Astrocyte (in vitro differentiated cells and primary cell): Measurements from ENCODE around the gene PLD4.

Experiments
- EZH2 ChIP-seq: IDR thresholded peaks from 2 replicates; pipeline ENCODE4 v1.6.1; 2012; ENCODE audit warnings: mild to moderate bottlenecking, low read length, inconsistent platforms; ENCODE audit not compliant: insufficient read depth
- TF ChIP-seq, protein P1 (sequence below): IDR thresholded peaks from 2 replicates; pipeline ENCODE4 v1.5.1; 2011; ENCODE audit warnings: low read depth, mild to moderate bottlenecking, inconsistent platforms, low read length, moderate library complexity; ENCODE audit not compliant: insufficient read depth

DNA sequence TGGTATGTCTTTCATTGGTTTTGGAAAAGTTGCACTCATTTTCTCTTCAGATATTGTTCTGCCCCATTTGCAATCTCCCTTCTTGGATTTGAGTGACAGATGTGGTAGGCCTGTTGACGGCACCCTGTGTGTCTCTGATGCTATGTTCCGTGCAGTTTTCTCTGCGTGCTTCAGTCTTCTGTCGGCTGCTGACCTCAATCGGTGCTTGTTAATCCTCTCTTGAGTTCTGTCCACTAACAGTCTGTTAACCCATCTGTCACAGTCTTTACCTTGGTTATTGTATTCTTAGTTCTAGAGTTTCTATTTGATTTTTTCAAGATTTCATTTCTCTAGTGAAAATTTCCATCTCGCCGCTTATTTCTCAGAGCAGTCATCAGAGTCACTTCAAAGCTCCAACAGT, 20.7 kb upstream of the PLD4 start:
- TF ChIP-seq, protein P1, sequence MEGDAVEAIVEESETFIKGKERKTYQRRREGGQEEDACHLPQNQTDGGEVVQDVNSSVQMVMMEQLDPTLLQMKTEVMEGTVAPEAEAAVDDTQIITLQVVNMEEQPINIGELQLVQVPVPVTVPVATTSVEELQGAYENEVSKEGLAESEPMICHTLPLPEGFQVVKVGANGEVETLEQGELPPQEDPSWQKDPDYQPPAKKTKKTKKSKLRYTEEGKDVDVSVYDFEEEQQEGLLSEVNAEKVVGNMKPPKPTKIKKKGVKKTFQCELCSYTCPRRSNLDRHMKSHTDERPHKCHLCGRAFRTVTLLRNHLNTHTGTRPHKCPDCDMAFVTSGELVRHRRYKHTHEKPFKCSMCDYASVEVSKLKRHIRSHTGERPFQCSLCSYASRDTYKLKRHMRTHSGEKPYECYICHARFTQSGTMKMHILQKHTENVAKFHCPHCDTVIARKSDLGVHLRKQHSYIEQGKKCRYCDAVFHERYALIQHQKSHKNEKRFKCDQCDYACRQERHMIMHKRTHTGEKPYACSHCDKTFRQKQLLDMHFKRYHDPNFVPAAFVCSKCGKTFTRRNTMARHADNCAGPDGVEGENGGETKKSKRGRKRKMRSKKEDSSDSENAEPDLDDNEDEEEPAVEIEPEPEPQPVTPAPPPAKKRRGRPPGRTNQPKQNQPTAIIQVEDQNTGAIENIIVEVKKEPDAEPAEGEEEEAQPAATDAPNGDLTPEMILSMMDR, result no peak
- TF ChIP-seq EZH2, result no peak
